Stimulated activated CD8-positive, alpha-beta memory T cell treated with anti-CD3 and anti-CD28 coated beads, Interleukin-12 subunit alpha, Interleukin-12 subunit beta, amount 100 ng/mL, for 4 hours (primary cell): ENCODE data around the gene NUDT21.
"Not testable (repeated sequence)": the region's sequence is repeated elsewhere in the genome, so short reads cannot be mapped to it uniquely, and the experiment has no call there.

ENCODE experiments used
- DNase-seq: peaks from one replicate; pipeline ENCODE4 v3.0.0-alpha.2; 2020; ENCODE audit warnings: low read depth

The NUDT21 gene

GRCh38 chr16:56419740-56420548 lies 31.2 kb downstream of the NUDT21 start:
- DNase-seq: no peak

DNA sequence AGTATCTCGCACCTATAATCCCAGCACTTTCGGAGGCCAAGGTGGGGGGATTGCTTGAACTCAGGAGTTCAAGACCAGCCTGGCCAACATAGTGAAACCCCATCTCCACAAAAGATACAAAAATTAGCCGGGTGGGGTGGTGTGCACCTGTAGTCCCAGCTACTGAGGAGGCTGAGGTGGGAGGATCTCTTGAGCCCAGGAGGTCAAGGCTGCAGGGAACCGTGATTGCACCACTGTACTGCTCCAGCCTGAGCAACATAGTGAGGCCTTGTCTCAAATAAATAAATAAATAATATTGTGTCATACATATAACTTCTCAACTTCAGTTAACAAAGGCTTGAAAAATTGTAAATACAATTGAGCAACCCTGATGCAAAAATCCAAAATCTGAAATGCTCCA lies 34.0 kb downstream of the NUDT21 start:
- DNase-seq: no peak

DNA sequence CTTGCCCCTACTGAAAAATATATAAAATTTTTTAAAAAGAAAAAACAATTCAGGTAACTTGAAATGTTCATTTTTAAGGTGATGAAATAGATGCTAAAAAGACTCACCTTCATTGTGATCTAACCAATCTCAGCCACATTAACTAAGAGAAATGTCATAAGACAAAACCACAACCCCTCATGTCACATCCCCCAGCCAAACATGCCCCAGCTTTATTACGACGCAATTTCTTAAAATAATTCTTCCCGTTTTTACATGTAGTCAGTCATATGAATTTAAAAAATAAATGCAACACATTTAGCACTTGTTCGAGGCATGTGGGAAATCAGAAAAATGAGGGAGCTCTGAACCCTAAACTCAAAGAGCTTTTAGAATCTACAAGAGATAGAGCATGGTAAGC lies 35.3 kb downstream of the NUDT21 start:
- DNase-seq: no peak

DNA sequence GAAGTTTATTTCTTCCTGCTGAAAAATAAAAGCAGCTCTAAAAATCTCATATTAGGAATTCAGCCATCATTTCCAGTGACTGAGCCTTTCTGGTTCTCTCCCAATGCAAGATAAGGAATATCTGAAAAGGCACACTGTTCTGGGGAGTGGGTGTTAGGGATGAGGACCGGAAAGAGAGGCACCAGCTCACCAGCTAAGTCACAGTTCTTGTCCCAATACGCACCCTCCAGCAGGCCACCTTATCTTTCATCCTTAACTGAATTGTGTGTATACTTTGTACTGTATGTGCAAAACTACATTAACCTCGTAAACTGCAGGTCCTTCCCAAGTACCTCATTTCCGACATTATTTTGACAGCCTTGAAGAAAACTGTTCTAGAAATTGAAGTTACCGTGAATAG lies 36.8 kb downstream of the NUDT21 start:
- no peak for DNase-seq

DNA sequence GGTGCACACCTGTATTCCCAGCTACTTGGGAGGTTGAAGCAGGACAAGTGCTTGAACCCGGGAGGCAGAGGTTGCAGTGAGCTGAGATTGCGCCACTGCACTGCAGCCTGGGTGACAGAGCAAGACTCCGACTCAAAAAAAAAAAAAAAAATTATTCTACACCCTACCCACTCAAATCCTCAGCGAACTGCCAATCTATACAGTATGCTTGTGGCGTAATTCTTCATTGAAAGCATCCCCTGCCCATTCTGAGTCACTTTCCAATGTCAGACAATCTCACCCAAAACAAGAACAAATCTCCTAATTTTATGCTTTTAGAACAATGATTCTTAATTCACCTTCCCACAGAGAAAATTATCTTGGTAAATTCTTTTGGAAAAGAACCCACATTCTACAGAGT lies 37.8 kb downstream of the NUDT21 start:
- no peak for DNase-seq

DNA sequence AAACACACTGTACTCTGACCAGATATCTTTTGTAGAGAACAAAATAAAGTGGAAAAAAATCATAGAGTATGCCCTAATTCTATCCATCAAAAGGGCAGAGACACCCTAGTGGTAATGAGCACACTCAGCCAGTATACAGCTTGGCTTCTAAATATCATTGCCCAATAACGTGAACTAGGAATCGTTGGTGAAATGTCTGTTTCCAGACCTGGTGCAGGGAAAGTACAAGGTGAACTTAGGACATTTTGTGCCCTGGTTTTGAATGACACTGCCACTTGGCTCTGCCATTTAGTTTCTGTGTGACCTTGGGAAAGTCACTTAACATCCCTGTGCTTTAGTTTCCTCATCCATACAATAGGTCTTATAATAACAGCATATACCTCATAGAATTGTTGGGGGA lies 39.5 kb downstream of the NUDT21 start:
- DNase-seq: no peak

DNA sequence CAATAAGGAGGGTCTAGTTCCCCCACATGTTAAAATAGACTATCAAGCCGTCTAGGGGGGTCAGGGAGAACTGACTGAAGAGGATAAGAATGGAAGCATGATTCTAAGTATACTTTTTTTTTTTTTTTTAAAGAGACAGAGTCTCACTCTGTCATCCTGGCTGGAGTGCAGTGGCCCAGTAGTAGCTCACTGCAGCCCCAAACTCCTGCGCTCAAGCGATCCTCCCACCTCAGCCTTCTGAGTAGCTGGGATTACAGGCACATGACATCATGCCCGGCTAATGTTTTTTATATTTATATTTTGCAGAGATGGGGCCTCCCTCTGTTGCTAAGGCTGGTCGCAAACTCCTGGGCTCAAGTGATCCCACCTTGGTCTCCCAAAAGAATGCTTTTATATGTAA lies 40.0 kb downstream of the NUDT21 start:
- no peak for DNase-seq

DNA sequence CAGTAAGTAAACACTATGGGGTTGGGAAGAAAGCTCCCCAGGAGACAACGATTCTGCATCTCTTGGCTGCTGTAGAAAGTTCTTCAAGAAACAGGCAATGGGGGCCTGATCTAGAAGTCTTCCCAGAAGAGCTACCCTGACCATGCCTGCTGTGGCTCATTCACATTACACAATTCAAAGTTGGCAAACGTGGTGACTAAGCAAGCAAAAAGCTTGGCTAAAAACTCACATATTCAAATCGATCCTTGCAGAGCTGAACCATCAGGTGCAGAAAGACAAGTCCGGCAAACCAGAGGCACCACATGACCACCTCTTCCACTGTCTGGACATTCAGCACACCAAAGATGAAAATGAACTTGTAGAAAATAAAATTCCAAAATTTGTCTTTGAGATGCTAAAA lies 41.9 kb downstream of the NUDT21 start:
- DNase-seq: no peak

DNA sequence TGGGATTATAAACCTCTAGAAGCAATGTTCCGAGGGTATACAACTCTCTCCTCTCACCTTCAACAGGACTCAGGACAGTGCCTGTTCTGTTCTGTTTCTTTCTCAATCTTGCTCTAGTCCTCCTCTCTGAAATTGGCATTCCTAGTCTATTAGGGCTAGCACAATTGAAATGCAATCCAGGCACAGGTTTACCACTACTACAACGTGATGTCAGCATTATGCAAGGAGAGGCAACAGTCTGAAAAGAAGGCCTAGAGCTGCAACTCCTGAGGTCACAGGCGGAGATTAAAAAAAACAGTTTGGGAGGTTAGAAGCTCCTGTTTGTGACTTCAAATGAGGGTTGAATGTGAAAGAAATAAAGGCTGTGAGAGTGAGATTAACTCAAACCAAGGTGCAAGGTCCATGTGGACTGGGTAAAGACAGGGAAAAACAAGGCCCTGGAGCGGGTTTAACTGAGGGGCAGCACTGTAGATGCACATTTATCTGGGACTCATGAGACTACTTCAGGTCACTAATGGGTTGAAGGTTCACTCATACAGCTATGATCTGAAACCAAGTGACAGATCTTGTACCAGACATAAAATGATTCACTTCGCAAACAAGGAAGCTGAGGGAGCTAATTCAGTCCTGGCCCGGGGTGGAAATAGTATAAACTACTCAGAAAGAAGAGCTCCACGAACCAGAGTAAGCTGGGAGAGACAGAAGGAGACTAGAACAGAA lies 42.6 kb downstream of the NUDT21 start:
- no peak for DNase-seq

GRCh38 chr16:56405977-56406672 lies 45.0 kb downstream of the NUDT21 start:
- DNase-seq: no peak

- no peak for DNase-seq
Measured at GRCh38 chr16:56401482-56401881, 49.6 kb downstream of the NUDT21 start.

- DNase-seq: no peak
Measured at GRCh38 chr16:56400458-56400857, 50.7 kb downstream of the NUDT21 start.

DNA sequence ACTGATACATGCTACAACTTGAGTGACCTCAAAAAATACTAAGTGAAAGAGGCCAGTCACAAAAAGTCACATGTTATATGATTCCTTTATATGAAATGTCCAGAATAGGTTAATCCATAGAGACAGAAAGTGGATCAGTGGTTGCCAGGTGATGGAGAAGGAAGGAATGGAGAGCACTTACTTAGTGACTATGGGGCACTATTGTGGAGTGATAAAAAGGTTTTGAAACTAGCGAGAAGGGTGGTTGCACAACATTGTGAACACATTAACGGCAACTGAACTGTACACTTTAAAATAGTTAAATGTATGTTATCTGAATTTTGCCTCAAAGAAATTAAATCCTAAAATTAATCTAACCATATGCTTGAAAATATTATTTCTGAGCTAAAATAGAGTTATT lies 51.6 kb downstream of the NUDT21 start:
- no peak for DNase-seq

GRCh38 chr16:56399047-56399446 lies 52.1 kb downstream of the NUDT21 start:
- DNase-seq: no peak

GRCh38 chr16:56396724-56397123 lies 54.4 kb downstream of the NUDT21 start:
- not testable (repeated sequence) for DNase-seq

GRCh38 chr16:56389554-56389953 lies 61.6 kb downstream of the NUDT21 start:
- DNase-seq: no peak

DNA sequence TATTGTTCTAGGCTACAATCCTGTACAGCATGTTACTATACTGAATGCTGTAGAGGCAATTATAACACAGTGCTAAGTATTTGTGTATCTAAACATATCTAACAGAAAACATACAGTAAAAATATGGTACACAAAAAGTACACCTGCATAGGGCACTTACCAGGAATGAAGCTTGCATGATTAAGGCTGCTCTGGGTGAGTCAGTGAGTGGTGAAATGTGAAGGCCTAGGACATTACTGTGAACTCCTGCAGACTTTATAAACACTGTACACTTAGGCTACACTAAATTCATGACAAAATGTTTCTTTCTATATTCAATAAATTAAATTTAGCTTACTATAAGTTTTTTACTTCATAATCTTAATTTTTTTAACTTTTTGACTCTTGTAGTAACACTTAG lies 62.9 kb downstream of the NUDT21 start:
- DNase-seq: no peak

DNA sequence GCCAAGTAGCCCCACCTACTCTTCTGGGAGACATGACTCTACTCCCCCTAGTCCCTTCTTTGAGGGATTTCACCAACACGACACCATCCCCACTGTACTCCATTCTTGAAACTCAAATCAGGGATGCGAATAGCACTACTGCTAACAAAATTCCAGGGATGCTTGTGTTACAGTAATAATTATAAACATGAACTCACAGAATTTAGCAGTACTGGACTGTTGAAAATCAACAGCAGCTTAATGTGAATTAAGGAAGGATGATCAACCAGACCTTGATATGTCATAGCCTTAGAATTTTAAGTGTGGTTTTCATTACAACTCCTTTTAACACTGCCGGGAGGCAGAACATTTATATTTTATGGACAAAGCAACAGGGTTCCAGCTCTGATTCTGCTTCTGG lies 63.7 kb downstream of the NUDT21 start:
- DNase-seq: no peak

DNA sequence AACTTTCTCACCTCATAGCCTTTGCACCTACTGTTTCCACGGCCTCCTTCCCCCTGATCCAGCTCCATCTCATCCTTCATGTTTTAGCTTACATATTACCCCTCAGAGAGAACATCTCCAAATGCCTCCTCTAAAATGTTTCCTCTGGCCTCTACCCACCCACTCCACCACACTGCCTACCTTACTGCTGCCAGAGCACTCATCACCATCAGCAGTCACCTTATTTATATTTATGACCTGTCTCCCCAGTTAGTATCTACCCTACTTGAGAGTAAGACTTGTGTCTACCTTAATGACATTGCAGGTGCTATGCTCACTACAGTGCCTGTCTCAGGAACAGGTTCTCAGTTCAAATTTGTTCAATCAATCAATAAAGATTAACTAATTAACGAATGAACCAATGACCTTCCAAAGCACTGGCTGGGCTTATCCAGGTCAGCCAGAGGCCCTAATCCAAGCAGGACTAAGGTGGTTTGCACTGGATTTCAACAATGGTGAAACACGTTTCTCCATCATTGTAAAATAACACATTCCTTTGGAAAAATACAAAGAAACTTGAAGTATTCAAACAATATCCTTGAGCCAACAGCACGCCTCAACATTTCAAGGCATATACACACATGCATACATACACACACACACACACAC lies 66.9 kb downstream of the NUDT21 start:
- no peak for DNase-seq

- no peak for DNase-seq
Measured at GRCh38 chr16:56382901-56383355, 68.2 kb downstream of the NUDT21 start.

DNA sequence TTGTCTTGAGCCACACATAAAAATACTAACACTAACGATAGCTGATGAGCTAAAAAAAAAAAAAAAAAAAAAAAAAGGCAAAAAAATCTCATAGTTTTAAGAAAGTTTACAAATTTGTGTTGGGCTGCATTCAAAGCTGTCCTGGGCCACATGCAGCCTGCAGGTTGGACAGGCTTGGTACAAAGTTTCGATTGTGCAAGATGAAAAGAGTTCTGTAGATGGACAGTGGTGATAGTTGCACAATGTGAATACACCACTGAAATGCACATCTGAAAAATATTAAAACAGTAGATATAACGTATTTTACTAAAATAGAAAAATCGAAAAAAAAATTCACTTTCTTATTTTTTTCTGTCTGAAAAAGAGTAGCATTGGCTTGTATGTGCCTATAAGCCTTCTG lies 68.7 kb downstream of the NUDT21 start:
- no peak for DNase-seq

DNA sequence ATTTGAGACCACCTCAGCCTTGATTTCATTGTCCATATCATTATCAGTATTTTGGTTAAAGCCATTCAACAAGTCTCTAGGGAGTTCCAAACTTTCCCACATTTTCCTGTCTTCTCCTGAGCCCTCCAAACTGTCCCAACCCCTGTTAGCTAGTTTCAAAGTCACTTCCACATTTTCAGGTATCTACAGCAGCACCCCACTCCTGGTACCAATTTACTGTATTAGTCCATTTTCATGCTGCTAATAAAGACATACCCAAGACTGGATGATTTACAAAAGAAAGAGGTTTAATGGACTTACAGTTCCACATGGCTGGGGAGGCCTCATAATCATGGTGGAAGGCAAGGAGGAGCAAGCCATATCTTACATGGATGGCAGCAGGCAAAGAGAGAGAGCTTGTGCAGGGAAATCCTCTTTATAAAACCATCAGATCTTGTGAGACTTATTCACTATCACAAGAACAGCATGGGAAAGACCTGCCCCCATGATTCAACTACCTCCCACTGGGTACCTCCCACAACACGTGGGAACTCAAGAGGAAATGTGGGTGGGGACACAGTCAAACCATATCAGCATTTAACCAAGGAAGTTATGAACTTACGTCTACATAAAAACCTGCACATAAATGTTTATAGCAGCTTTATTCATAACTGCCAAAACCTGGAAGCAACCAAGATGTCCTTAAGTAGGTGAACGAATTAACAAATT lies 70.2 kb downstream of the NUDT21 start:
- DNase-seq: not testable (repeated sequence)
